ENCODE results near the gene KAZN.

The KAZN gene

GRCh38 chr1:15055736-15056415 is 457.4 kb downstream of the KAZN start:
- Mint-ChIP-seq H3K4me1 (peaks cover 2% of the 10 kb centered on the region), H3K36me3 (ENCODE audit: low read depth) (no peaks in the 10 kb centered on the region), H3K4me3 (no peak overlapping the region), H3K27me3 (no peaks in the 10 kb centered on the region), H3K27ac (no peak overlapping the region), H3K9me3 (no peaks in the 10 kb centered on the region)
- DNase-seq (no peak), ATAC-seq (no peak)

GRCh38 chr1:15056515-15057285 is 458.2 kb downstream of the KAZN start:
- Mint-ChIP-seq H3K27me3 (no peaks in the 10 kb centered on the region), H3K4me1 (peaks cover 2% of the 10 kb centered on the region), H3K27ac (no peak overlapping the region), H3K36me3 (ENCODE audit: low read depth) (no peaks in the 10 kb centered on the region), H3K9me3 (no peaks in the 10 kb centered on the region), H3K4me3 (no peak overlapping the region)
- no peak for ATAC-seq
- DNase-seq, result no peak

GRCh38 chr1:15057834-15058233 is 459.3 kb downstream of the KAZN start:
- Mint-ChIP-seq H3K27me3 (no peaks in the 10 kb centered on the region), H3K4me1 (no peaks in the 10 kb centered on the region), H3K36me3 (ENCODE audit: low read depth) (no peaks in the 10 kb centered on the region), H3K4me3 (no peak overlapping the region), H3K9me3 (no peaks in the 10 kb centered on the region), H3K27ac (no peak overlapping the region)
- DNase-seq (no peak), ATAC-seq (no peak)

GRCh38 chr1:15058261-15058660 is 459.8 kb downstream of the KAZN start:
- H3K4me1 Mint-ChIP-seq, result no peaks in the 10 kb centered on the region
- H3K4me3 Mint-ChIP-seq, result no peak overlapping the region
- no peak overlapping the region for H3K27ac Mint-ChIP-seq
- no peak for ATAC-seq
- H3K9me3 Mint-ChIP-seq, result no peaks in the 10 kb centered on the region
- DNase-seq, result no peak
- no peaks in the 10 kb centered on the region for H3K27me3 Mint-ChIP-seq
- no peaks in the 10 kb centered on the region for H3K36me3 Mint-ChIP-seq (ENCODE audit: low read depth)

- H3K27me3 Mint-ChIP-seq, result no peaks in the 10 kb centered on the region
Measured at GRCh38 chr1:15060104-15060503, 461.6 kb downstream of the KAZN start.

GRCh38 chr1:15062479-15063099 is 464.1 kb downstream of the KAZN start:
- Mint-ChIP-seq H3K4me3 (no peak overlapping the region), H3K4me1 (peaks cover 2% of the 10 kb centered on the region), H3K9me3 (no peaks in the 10 kb centered on the region), H3K27me3 (no peaks in the 10 kb centered on the region), H3K36me3 (ENCODE audit: low read depth) (no peaks in the 10 kb centered on the region), H3K27ac (no peak overlapping the region)
- ATAC-seq, result no peak
- DNase-seq, result no peak

More at GRCh38 chr1:15060104-15060503, 461.6 kb downstream of the KAZN start:
- no peak overlapping the region for H3K27ac Mint-ChIP-seq
- ATAC-seq (no peak), DNase-seq (no peak)
- H3K9me3 Mint-ChIP-seq, result no peaks in the 10 kb centered on the region
- no peaks in the 10 kb centered on the region for H3K36me3 Mint-ChIP-seq (ENCODE audit: low read depth)
- no peak overlapping the region for H3K4me3 Mint-ChIP-seq
- no peaks in the 10 kb centered on the region for H3K4me1 Mint-ChIP-seq

- DNase-seq, result no peak
- H3K4me3 Mint-ChIP-seq, result no peak overlapping the region
- H3K36me3 Mint-ChIP-seq (ENCODE audit: low read depth), result no peaks in the 10 kb centered on the region
- no peak overlapping the region for H3K27ac Mint-ChIP-seq
- no peak for ATAC-seq
- H3K27me3 Mint-ChIP-seq, result no peaks in the 10 kb centered on the region
- H3K4me1 Mint-ChIP-seq, result peaks cover 2% of the 10 kb centered on the region
- H3K9me3 Mint-ChIP-seq, result no peaks in the 10 kb centered on the region
Measured at GRCh38 chr1:15063346-15063745, 464.9 kb downstream of the KAZN start.

- Mint-ChIP-seq H3K36me3 (ENCODE audit: low read depth) (no peaks in the 10 kb centered on the region), H3K9me3 (no peaks in the 10 kb centered on the region), H3K4me3 (no peak overlapping the region), H3K4me1 (peaks cover 2% of the 10 kb centered on the region), H3K27me3 (no peaks in the 10 kb centered on the region), H3K27ac (no peak overlapping the region)
- ATAC-seq (no peak), DNase-seq (no peak)
Measured at GRCh38 chr1:15063783-15064182, 465.3 kb downstream of the KAZN start.

GRCh38 chr1:15064217-15064929 is 465.9 kb downstream of the KAZN start:
- Mint-ChIP-seq H3K4me1 (peaks cover 2% of the 10 kb centered on the region), H3K36me3 (ENCODE audit: low read depth) (no peaks in the 10 kb centered on the region), H3K4me3 (no peak overlapping the region), H3K27ac (no peak overlapping the region), H3K27me3 (no peaks in the 10 kb centered on the region), H3K9me3 (no peaks in the 10 kb centered on the region)
- ATAC-seq (no peak), DNase-seq (no peak)

GRCh38 chr1:15065291-15065690 is 466.8 kb downstream of the KAZN start:
- no peaks in the 10 kb centered on the region for H3K27me3 Mint-ChIP-seq
- no peaks in the 10 kb centered on the region for H3K9me3 Mint-ChIP-seq
- peaks cover 2% of the 10 kb centered on the region for H3K4me1 Mint-ChIP-seq
- H3K36me3 Mint-ChIP-seq (ENCODE audit: low read depth), result no peaks in the 10 kb centered on the region
- H3K27ac Mint-ChIP-seq, result no peak overlapping the region
- DNase-seq, result no peak
- ATAC-seq, result no peak
- no peak overlapping the region for H3K4me3 Mint-ChIP-seq

- ATAC-seq (no peak), DNase-seq (no peak)
- H3K4me3 Mint-ChIP-seq, result no peak overlapping the region
- peaks cover 2% of the 10 kb centered on the region for H3K4me1 Mint-ChIP-seq
- H3K36me3 Mint-ChIP-seq (ENCODE audit: low read depth), result no peaks in the 10 kb centered on the region
- H3K27ac Mint-ChIP-seq, result no peak overlapping the region
- H3K27me3 Mint-ChIP-seq, result no peaks in the 10 kb centered on the region
- no peaks in the 10 kb centered on the region for H3K9me3 Mint-ChIP-seq
Measured at GRCh38 chr1:15065736-15066135, 467.3 kb downstream of the KAZN start.

GRCh38 chr1:15066191-15066590 is 467.7 kb downstream of the KAZN start:
- peaks cover 2% of the 10 kb centered on the region for H3K4me1 Mint-ChIP-seq
- H3K9me3 Mint-ChIP-seq, result no peaks in the 10 kb centered on the region
- no peaks in the 10 kb centered on the region for H3K36me3 Mint-ChIP-seq (ENCODE audit: low read depth)
- no peak overlapping the region for H3K27ac Mint-ChIP-seq
- no peak overlapping the region for H3K4me3 Mint-ChIP-seq
- no peaks in the 10 kb centered on the region for H3K27me3 Mint-ChIP-seq
- DNase-seq (no peak), ATAC-seq (no peak)

GRCh38 chr1:15067148-15067547 is 468.7 kb downstream of the KAZN start:
- Mint-ChIP-seq H3K4me1 (peaks cover 2% of the 10 kb centered on the region), H3K9me3 (no peaks in the 10 kb centered on the region), H3K27me3 (no peaks in the 10 kb centered on the region), H3K27ac (no peak overlapping the region), H3K4me3 (no peak overlapping the region), H3K36me3 (ENCODE audit: low read depth) (no peaks in the 10 kb centered on the region)
- ATAC-seq (no peak), DNase-seq (no peak)

GRCh38 chr1:15068152-15068551 is 469.7 kb downstream of the KAZN start:
- H3K4me3 Mint-ChIP-seq, result no peak overlapping the region
- H3K4me1 Mint-ChIP-seq, result peaks cover 2% of the 10 kb centered on the region
- H3K36me3 Mint-ChIP-seq (ENCODE audit: low read depth), result no peaks in the 10 kb centered on the region
- no peak overlapping the region for H3K27ac Mint-ChIP-seq
- H3K9me3 Mint-ChIP-seq, result no peaks in the 10 kb centered on the region
- ATAC-seq (no peak), DNase-seq (no peak)
- H3K27me3 Mint-ChIP-seq, result no peaks in the 10 kb centered on the region

Measured in activated naive CD8-positive, alpha-beta T cell treated with anti-CD3 and anti-CD28 coated beads, Interleukin-2, amount 50 U/mL, for 24 hours (primary cell).